Kidney (tissue), 14 donors: Measurements from ENCODE around the gene EEIG1. TPM values are rescaled to one million over a fixed set of nuclear protein-coding genes. Genes with fewer than 3 reads are reported as not detected.

Source experiments
- DNase-seq, 5 donors: peaks; one replicate each; pipeline ENCODE4 v3.0.0-alpha.2; 2013 to 2020
- FAIRE-seq: peaks from 2 replicates; lab custom pipeline; 2012; peaks lifted over from hg19 to GRCh38; lab: Jason Lieb, UNC
- H3K27ac ChIP-seq, 2 donors: one replicate each; pipeline ENCODE4 v1.7.0; 2013; ENCODE audit warnings: low read depth in 2 of 2, low read length in 2 of 2, inconsistent platforms in 1 of 2
- H3K27me3 ChIP-seq: one replicate; pipeline ENCODE4 v1.7.1; 2013; ENCODE audit warnings: low read length, inconsistent platforms; ENCODE audit not compliant: control insufficient read depth, insufficient read depth
- H3K36me3 ChIP-seq, 3 donors: one replicate each; pipeline versions ENCODE4 v1.7.0 to v1.7.1; 2013; ENCODE audit warnings: low read length in 3 of 3, control low read depth in 1 of 3, inconsistent platforms in 1 of 3; ENCODE audit not compliant: insufficient read depth in 3 of 3, control insufficient read depth in 2 of 3
- H3K4me1 ChIP-seq, 3 donors: one replicate each; pipeline versions ENCODE4 v1.7.0 to v1.7.1; 2013; ENCODE audit warnings: low read length in 3 of 3, inconsistent platforms in 1 of 3, low read depth in 1 of 3; ENCODE audit not compliant: control insufficient read depth in 2 of 3, insufficient read depth in 2 of 3
- H3K4me3 ChIP-seq, 3 donors: one replicate each; pipeline versions ENCODE4 v1.7.0 to v1.8.1; 2013; ENCODE audit warnings: low read length in 3 of 3, control low read depth in 1 of 3, inconsistent platforms in 1 of 3
- H3K9ac ChIP-seq, 3 donors: one replicate each; pipeline versions ENCODE4 v1.7.0 to v1.7.1; 2013; ENCODE audit warnings: low read length in 3 of 3, control low read depth in 1 of 3, inconsistent platforms in 1 of 3
- H3K9me3 ChIP-seq, 3 donors: one replicate each; pipeline versions ENCODE4 v1.7.0 to v1.7.1; 2013; ENCODE audit warnings: low read length in 3 of 3, control low read depth in 1 of 3, inconsistent platforms in 1 of 3; ENCODE audit not compliant: control insufficient read depth in 2 of 3, insufficient read depth in 1 of 3
- intact Hi-C: fragments of 100-400 bp; cut with DNase I; formaldehyde crosslinking; loops from one replicate; pipeline ENCODE4 v1.11.1; 2022
- polyA plus RNA-seq: library from polyadenylated mRNA; stranded (reverse); fragments of 350-450 nt; fragmentation: Illumina TruSeq; extraction: RNeasy Lipid Tissue Mini Kit (QIAGEN cat#74804); gene quantifications from one replicate; pipeline ENCODE4 v1.2.3, GENCODE V29; 2014; ENCODE audit warnings: low read depth, low replicate concordance; ENCODE audit not compliant: insufficient read depth
- total RNA-seq: library from RNA; stranded (reverse); fragmentation: NEBNext Ultra II Directional; extraction: Animal tissue kit (Norgen Biotek cat#: 25700); gene quantifications from one replicate; pipeline ENCODE4 v1.2.1, GENCODE V29; 2021
- TF ChIP-seq, protein P1 (sequence below): IDR thresholded peaks from 3 replicates; pipeline ENCODE4 v1.5.1; 2012; ENCODE audit warnings: mild to moderate bottlenecking, moderate library complexity, borderline replicate concordance; ENCODE audit not compliant: insufficient read depth; ENCODE audit errors: extremely low read depth
- donor health status: control.
- donor health status: control.
- donor health status: control.
- donor health status: control.
- donor health status: control.
- donor health status: DM: yes; HTN: yes; CAD: no.
- donor health status: Normal renal cell carcinoma (clear cell type).

EEIG1 gene
- total and polyA plus RNA-seq, 2 donors from 2014 or later, result 34.3 to 75.9 TPM

DNA sequence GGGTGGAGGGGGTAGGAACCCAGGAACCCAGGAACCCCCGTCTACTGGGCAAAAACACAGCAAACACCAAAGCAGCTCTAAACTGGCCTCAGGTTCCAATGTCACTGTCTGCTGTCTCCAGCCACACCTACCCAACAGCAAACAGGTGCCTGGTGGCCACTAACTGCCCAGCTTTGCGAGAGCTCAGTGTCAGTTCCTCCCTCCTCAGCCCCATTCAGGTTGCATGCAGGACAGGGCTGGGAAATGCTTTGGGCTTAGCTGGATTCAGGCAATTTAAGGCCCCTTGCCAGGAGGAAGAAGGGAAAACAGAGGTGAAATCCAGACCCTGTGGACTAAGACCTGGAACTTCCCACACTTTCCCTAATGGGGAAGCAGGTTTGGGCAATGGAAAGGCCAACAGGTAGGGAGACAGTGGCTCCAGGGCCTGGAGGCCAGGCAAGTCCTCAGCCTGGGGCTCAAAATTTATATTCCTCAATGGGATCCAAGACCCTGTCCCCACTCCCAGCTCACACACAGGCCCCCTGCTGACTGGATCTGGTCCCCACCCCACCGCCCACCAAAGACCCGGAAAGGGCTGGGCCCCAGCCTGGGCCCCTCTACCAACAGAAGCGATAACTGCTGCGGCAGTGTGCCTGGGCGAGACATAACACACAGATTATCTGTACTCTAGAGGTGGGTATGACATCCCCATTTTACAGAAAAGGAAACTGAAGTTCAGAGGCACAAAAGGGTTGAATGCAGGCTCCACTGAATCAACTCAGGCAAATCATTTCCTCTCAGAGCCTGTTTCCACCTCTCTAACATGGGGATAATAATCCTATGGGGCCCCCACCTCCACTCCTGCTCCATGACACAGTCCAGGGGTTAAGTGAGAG, 3.5 kb downstream of the EEIG1 start:
- Histone ChIP-seq H3K9me3 (no peaks in the 10 kb centered on the region), H3K4me3 (peak overlapping the region; percentile 28 to 95 (median 80)), H3K27ac (peak overlapping the region; percentile 71 to 85), H3K36me3 (no peaks in the 10 kb centered on the region), H3K4me1 (peaks cover 3 to 65% (median 64%) of the 10 kb centered on the region in 3 donors), H3K9ac (peak overlapping the region; percentile 16 to 88 (median 50)), H3K27me3 (no peaks in the 10 kb centered on the region)
- TF ChIP-seq, protein P1, sequence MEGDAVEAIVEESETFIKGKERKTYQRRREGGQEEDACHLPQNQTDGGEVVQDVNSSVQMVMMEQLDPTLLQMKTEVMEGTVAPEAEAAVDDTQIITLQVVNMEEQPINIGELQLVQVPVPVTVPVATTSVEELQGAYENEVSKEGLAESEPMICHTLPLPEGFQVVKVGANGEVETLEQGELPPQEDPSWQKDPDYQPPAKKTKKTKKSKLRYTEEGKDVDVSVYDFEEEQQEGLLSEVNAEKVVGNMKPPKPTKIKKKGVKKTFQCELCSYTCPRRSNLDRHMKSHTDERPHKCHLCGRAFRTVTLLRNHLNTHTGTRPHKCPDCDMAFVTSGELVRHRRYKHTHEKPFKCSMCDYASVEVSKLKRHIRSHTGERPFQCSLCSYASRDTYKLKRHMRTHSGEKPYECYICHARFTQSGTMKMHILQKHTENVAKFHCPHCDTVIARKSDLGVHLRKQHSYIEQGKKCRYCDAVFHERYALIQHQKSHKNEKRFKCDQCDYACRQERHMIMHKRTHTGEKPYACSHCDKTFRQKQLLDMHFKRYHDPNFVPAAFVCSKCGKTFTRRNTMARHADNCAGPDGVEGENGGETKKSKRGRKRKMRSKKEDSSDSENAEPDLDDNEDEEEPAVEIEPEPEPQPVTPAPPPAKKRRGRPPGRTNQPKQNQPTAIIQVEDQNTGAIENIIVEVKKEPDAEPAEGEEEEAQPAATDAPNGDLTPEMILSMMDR, result no peak
- FAIRE-seq (no peak), DNase-seq (no peak)
- intact Hi-C loops, result no loop called here

DNA sequence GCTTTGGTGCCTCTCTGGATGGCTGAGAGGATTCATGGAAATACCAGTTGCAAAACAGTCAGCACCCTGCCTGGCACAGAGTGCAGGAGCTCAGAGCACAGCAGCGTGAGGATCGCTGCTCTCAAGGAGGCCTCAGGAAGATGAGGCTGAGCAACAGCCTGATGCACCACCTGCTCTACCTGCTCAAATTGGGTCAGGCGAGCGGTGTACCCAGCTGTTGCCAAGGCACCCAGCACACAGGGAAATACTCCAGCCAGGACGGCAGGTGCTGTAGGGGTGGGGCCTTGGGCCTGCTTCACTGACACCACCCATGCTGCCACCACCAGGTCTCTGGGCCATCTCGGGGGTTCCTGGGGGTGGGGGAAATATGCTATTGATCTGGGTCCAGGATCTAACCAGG, 4.3 kb downstream of the EEIG1 start:
- H3K9me3 ChIP-seq, result no peaks in the 10 kb centered on the region
- FAIRE-seq (no peak), DNase-seq (peak in 2 of 5 donors; percentile 52 to 80)
- TF ChIP-seq, protein P1, result no peak
- intact Hi-C loops, result no loop called here
- peaks cover 1 to 68% (median 67%) of the 10 kb centered on the region in 3 donors for H3K4me1 ChIP-seq
- peak overlapping the region in 1 of 3 donors; percentile 57 for H3K9ac ChIP-seq
- H3K27me3 ChIP-seq, result no peaks in the 10 kb centered on the region
- H3K4me3 ChIP-seq, result peak overlapping the region in 2 of 3 donors; percentile 33 to 95
- H3K36me3 ChIP-seq, result no peaks in the 10 kb centered on the region
- peak overlapping the region; percentile 71 to 75 for H3K27ac ChIP-seq

DNA sequence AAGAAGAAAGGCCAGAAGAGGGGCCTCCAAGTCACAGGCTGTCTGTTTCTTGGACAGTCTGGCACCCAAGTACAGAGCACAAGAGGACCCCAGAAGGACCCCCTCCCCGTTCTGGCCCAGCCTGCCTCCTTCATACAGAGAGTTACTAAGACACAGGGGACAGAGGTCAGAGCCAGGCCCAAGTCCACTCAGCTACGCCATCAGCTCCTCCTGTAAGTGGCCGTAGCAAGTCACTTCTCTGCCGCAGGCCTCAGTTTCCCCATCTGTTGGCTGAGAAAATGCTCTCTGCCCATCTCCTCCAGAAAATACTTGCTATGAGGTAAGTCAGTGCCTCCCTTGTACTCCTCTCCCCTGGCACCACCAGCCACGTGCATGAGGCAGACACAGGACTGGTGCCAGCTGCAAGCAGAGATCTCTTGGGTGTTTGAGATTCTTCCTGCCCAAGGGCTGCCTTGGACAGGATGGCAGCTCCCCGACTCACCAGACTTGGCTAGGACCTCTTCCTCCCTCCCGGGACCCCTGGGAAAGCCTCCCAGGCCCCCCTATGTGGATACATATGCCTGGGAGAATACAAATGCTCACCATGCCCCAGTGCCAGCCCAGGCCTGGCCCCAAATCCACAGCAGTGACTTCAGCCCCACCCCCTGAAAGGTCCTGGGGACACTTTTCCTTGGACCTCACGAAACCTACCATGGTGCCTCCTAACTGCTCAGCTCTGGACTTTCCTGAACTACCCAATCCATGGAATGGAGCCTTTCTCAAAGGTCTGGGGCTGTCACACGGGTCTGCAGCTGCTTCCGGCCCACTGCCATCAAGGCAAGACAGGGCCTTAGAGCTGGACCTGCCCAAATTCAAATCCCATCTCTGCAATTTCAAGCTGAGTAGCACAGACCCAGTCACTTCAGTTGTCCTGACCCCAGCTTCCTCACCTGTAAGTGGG, 5.1 kb downstream of the EEIG1 start:
- H3K9me3 ChIP-seq, result no peaks in the 10 kb centered on the region
- no peak for FAIRE-seq
- peak overlapping the region in 1 of 3 donors; percentile 57 for H3K9ac ChIP-seq
- peak in 1 of 5 donors; percentile 19 for DNase-seq
- H3K4me1 ChIP-seq, result peaks cover 0 to 71% (median 68%) of the 10 kb centered on the region in 3 donors
- intact Hi-C loops, result no loop called here
- H3K27ac ChIP-seq, result peak overlapping the region; percentile 61 to 78
- H3K4me3 ChIP-seq, result peak overlapping the region in 2 of 3 donors; percentile 33 to 95
- TF ChIP-seq, protein P1, result no peak
- H3K36me3 ChIP-seq, result no peaks in the 10 kb centered on the region
- no peaks in the 10 kb centered on the region for H3K27me3 ChIP-seq
